ENCODE measurements around the gene HLF.

Gene HLF

DNA sequence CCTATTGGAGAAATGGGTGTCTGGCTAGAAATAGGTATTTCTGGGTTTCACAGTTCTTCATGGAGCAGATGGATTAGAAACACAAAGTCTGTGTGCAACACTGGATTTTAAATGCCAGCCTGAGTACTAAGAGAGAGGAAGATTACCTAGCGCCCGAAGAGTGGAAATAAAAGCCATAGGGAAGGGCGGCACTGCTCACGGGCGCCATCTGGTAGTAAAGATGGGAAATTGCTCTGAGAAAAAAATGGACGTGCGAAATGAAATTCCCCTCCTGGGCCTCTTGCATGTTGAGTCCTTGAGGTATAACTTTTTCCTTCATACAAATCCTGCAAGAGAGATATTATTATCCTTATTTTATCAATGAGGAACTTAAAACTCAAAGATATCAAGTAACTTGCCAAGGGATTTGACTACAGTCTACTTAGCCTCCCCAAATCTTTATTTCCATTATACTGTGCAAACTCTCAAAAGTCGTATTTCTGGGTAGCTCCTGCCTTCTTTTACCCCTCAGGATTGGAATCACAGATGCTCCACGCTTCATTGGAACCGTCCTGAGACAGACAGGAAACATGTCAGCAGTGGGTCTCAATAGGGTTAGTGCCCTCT lies 84.1 kb downstream of the HLF start:
- DNase-seq (ENCODE audit: low read depth in 2 of 2) = peak; percentile 63 to 68
- no peak overlapping the region for H3K4me3 ChIP-seq (replicated peaks in 1 of 2; ENCODE audit: low read depth in 2 of 2, low read length in 2 of 2)
- peak; percentile 86 for TF ChIP-seq CTCF (IDR thresholded peaks at IDR 0.05; ENCODE audit: low read depth, low read length)

- no peak overlapping the region for H3K4me3 ChIP-seq (replicated peaks in 1 of 2; ENCODE audit: low read depth in 2 of 2, low read length in 2 of 2)
- no peak for TF ChIP-seq CTCF (IDR thresholded peaks at IDR 0.05; ENCODE audit: low read depth, low read length)
- DNase-seq (ENCODE audit: low read depth in 2 of 2) = no peak
Observed at GRCh38 chr17:55350825-55351205, 86.1 kb downstream of the HLF start.

DNA sequence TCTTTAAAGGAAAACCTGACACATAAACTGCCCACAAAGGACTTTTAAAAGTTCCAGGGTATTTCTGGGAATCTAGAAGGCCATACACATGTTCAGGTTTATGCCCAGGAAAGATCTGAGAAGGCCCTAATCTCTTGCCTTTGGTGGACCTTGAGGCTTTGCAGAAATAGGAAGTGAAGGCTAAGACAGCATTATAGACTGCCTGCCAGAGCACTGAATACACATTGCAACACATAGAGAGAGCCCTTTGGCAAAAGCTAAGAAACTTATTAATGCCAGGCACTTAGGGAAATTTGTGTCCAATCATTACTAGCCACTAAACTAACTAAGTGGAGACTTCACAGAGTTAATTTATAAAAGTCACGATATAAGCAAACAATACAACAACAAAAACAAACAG lies 86.5 kb downstream of the HLF start:
- no peak for TF ChIP-seq CTCF (IDR thresholded peaks at IDR 0.05; ENCODE audit: low read depth, low read length)
- DNase-seq (ENCODE audit: low read depth in 2 of 2) = no peak
- no peak overlapping the region for H3K4me3 ChIP-seq (replicated peaks in 1 of 2; ENCODE audit: low read depth in 2 of 2, low read length in 2 of 2)

DNA sequence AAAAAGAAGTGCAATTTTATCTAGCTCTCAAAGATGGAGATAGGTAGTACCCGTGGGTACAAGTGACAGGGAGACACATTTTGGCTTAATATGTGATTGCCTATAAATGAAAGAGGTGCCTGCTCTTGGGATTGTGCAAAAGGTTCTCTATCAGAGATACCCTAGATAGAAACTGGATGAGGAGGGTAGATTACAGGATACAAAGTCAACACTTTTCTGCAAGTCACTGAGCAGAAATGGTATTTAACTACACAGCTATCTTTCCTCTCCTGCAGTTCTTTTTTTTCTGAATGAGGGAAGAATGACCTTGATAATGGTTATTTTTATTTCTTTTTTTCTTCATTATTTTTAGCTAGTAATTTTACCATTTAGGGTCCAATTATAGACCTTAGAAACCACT lies 89.2 kb downstream of the HLF start:
- no peak for TF ChIP-seq CTCF (IDR thresholded peaks at IDR 0.05; ENCODE audit: low read depth, low read length)

GRCh38 chr17:55354941-55355340 lies 90.2 kb downstream of the HLF start:
- no peak for DNase-seq (ENCODE audit: low read depth in 2 of 2)
- H3K4me3 ChIP-seq (replicated peaks in 1 of 2; ENCODE audit: low read depth in 2 of 2, low read length in 2 of 2) = no peak overlapping the region
- TF ChIP-seq CTCF (IDR thresholded peaks at IDR 0.05; ENCODE audit: low read depth, low read length) = no peak

More for the DNA sequence above, 89.2 kb downstream of the HLF start:
- no peak overlapping the region for H3K4me3 ChIP-seq (replicated peaks in 1 of 2; ENCODE audit: low read depth in 2 of 2, low read length in 2 of 2)
- DNase-seq (ENCODE audit: low read depth in 2 of 2) = no peak

DNA sequence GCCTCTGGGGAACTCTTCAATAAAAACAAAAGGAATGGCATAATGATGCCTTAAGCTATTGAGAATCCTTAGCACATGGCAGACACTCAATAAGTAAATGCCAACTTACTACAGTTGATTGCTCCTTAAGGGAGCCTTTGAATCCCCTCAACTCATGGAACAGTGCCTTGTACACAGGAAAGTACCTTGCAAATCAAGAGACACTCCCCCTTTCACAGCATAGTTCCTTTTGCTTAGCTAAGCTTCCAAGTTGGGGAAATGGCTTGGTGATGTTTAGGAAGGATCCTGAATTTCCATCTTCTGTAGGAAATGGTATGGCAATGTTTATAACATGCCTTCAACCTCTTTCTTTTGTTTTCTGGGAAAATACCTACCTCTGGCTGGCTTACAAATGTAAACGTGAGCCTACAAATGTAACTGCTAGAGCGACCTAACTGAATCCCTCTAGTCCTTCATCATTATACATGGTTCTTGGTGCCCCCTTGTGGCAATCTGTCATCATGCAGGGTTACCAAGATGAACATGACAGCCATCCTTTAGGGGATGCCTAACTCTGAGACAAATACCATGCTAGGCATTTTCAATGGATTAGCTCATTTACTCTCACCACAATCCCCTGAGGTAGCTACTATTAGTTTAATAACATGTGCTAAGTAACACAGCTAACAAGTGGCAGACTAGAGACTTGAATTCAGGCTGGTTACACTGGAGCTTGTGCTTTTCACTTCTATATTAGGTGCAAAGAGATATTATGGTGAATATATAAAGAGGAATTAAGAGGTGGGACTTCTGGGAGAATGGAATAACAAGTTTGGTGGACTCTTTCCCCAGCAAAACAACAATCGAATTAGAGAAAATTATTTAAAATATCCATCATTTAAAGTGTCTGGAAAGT lies 91.9 kb downstream of the HLF start:
- DNase-seq (ENCODE audit: low read depth in 2 of 2) = peak; percentile 71 to 78
- TF ChIP-seq CTCF (IDR thresholded peaks at IDR 0.05; ENCODE audit: low read depth, low read length) = peak; percentile 78
- no peak overlapping the region for H3K4me3 ChIP-seq (replicated peaks in 1 of 2; ENCODE audit: low read depth in 2 of 2, low read length in 2 of 2)
